HG03469 (cell line): ENCODE data around the gene TCERG1L.
"Not testable (repeated sequence)": the region's sequence is repeated elsewhere in the genome, so short reads cannot be mapped to it uniquely, and the experiment has no call there.

ENCODE experiments used
- ATAC-seq: cut with Tn5 transposase; IDR thresholded peaks from one replicate; pipeline ENCODE4 v1.9.1; 2021; ENCODE audit warnings: mild to moderate bottlenecking, moderate library complexity, moderate number of reproducible peaks; ENCODE audit not compliant: unreplicated experiment

TCERG1L gene

GRCh38 chr10:131311661-131312477, at the start of gene TCERG1L:
TCERG1L (minus strand) TSS chr10:131311721; CDS start chr10:131311635, 86 bp downstream.
- ATAC-seq = no peak

- ATAC-seq = no peak
These were observed 47.4 kb upstream of the TCERG1L start for GRCh38 chr10:131358741-131359442.

GRCh38 chr10:131356442-131356841, 44.9 kb upstream of the TCERG1L start:
- no peak for ATAC-seq

- no peak for ATAC-seq
These were observed 44.4 kb upstream of the TCERG1L start for GRCh38 chr10:131355881-131356280.

- no peak for ATAC-seq
These were observed 43.5 kb upstream of the TCERG1L start for GRCh38 chr10:131355056-131355455.

GRCh38 chr10:131354380-131354779, 42.9 kb upstream of the TCERG1L start:
- ATAC-seq = no peak

GRCh38 chr10:131352765-131353290, 41.3 kb upstream of the TCERG1L start:
- no peak for ATAC-seq

GRCh38 chr10:131350660-131351059, 39.1 kb upstream of the TCERG1L start:
- no peak for ATAC-seq

GRCh38 chr10:131350245-131350644, 38.7 kb upstream of the TCERG1L start:
- no peak for ATAC-seq

- no peak for ATAC-seq
These were observed 34.9 kb upstream of the TCERG1L start for GRCh38 chr10:131346456-131346855.

GRCh38 chr10:131345691-131346090, 34.2 kb upstream of the TCERG1L start:
- ATAC-seq = no peak

GRCh38 chr10:131344747-131345146, 33.2 kb upstream of the TCERG1L start:
- no peak for ATAC-seq

- ATAC-seq = no peak
These were observed 26.2 kb upstream of the TCERG1L start for GRCh38 chr10:131337741-131338140.

- no peak for ATAC-seq
These were observed 21.3 kb upstream of the TCERG1L start for GRCh38 chr10:131332821-131333220.

GRCh38 chr10:131323880-131324279, 12.4 kb upstream of the TCERG1L start:
- no peak for ATAC-seq

GRCh38 chr10:131323025-131323424, 11.5 kb upstream of the TCERG1L start:
- no peak for ATAC-seq

GRCh38 chr10:131322575-131322974, 11.1 kb upstream of the TCERG1L start:
- not testable (repeated sequence) for ATAC-seq

GRCh38 chr10:131320860-131321604, 9.5 kb upstream of the TCERG1L start:
- ATAC-seq = no peak

- ATAC-seq = no peak
These were observed 7.3 kb upstream of the TCERG1L start for GRCh38 chr10:131318814-131319213.

- ATAC-seq = no peak
These were observed 6.8 kb upstream of the TCERG1L start for GRCh38 chr10:131318291-131318690.
